Activated T-cell treated with anti-CD3 and anti-CD28 coated beads, Interleukin-2, amount 50 U/mL, for 48 hours (primary cell): Measurements from ENCODE around the gene TVP23B.
"Not testable (repeated sequence)": the region's sequence is repeated elsewhere in the genome, so short reads cannot be mapped to it uniquely, and the experiment has no call there.

Experiments used
- DNase-seq, 2 experiments: peaks; one replicate each; pipeline ENCODE4 v3.0.0-alpha.2; 2020

Gene TVP23B

GRCh38 chr17:18794841-18795240 is 13.9 kb downstream of the TVP23B start:
- DNase-seq, result not testable (repeated sequence)

- not testable (repeated sequence) for DNase-seq
Measured at GRCh38 chr17:18796887-18797286, 15.9 kb downstream of the TVP23B start.

- not testable (repeated sequence) for DNase-seq
Measured at GRCh38 chr17:18803458-18804245, 22.7 kb downstream of the TVP23B start.

GRCh38 chr17:18815924-18816323 is 34.9 kb downstream of the TVP23B start:
- not testable (repeated sequence) for DNase-seq

GRCh38 chr17:18816489-18817371 is 35.7 kb downstream of the TVP23B start:
- not testable (repeated sequence) for DNase-seq

GRCh38 chr17:18821430-18821829 is 40.4 kb downstream of the TVP23B start:
- not testable (repeated sequence) for DNase-seq

GRCh38 chr17:18827613-18828012 is 46.6 kb downstream of the TVP23B start:
- DNase-seq, result not testable (repeated sequence)

GRCh38 chr17:18848501-18848900 is 67.5 kb downstream of the TVP23B start:
- no peak for DNase-seq

- no peak for DNase-seq
Measured at GRCh38 chr17:18850679-18851078, 69.7 kb downstream of the TVP23B start.

GRCh38 chr17:18851201-18851600 is 70.2 kb downstream of the TVP23B start:
- DNase-seq, result no peak

GRCh38 chr17:18854956-18855355 is 74.0 kb downstream of the TVP23B start:
- no peak for DNase-seq

GRCh38 chr17:18855831-18856569 is 75.0 kb downstream of the TVP23B start:
- peak; percentile 84 to 88 for DNase-seq
